Skeletal muscle tissue (tissue), 4 donors: ENCODE data around the gene FLT1. TPM values are rescaled to one million over a fixed set of nuclear protein-coding genes. Genes with fewer than 3 reads are reported as not detected.

Source experiments
- H3K27ac ChIP-seq: one replicate; pipeline ENCODE4 v1.7.0; 2013; ENCODE audit warnings: mild to moderate bottlenecking, low read depth, low read length, inconsistent platforms
- H3K27me3 ChIP-seq, 3 donors: one replicate each; pipeline ENCODE4 v1.7.0; 2013; ENCODE audit warnings: low read length in 3 of 3; ENCODE audit not compliant: control insufficient read depth in 3 of 3, insufficient read depth in 3 of 3
- H3K36me3 ChIP-seq, 3 donors: one replicate each; pipeline ENCODE4 v1.7.0; 2013; ENCODE audit warnings: low read length in 3 of 3; ENCODE audit not compliant: control insufficient read depth in 3 of 3, insufficient read depth in 3 of 3
- H3K4me1 ChIP-seq, 3 donors: one replicate each; pipeline ENCODE4 v1.7.0; 2013; ENCODE audit warnings: low read length in 3 of 3, mild to moderate bottlenecking in 3 of 3; ENCODE audit not compliant: control insufficient read depth in 3 of 3, insufficient read depth in 3 of 3
- H3K4me3 ChIP-seq, 3 donors: one replicate each; pipeline ENCODE4 v1.7.0; 2013; ENCODE audit warnings: low read length in 3 of 3
- H3K9ac ChIP-seq, 3 donors: one replicate each; pipeline ENCODE4 v1.7.0; 2013; ENCODE audit warnings: low read length in 3 of 3, mild to moderate bottlenecking in 3 of 3, moderate library complexity in 2 of 3, low read depth in 1 of 3
- H3K9me3 ChIP-seq, 3 donors: one replicate each; pipeline ENCODE4 v1.7.0; 2013; ENCODE audit warnings: low read length in 3 of 3; ENCODE audit not compliant: control insufficient read depth in 3 of 3
- total RNA-seq: library from RNA; depleted of rRNA; stranded (reverse); fragments of >200 nt; gene quantifications from one replicate; pipeline ENCODE4 v1.2.3, GENCODE V29; 2014
- donor health status: Osteomylitis.

FLT1 gene
- total RNA-seq, 1 donor from 2014 or later, result 13.0 TPM

DNA sequence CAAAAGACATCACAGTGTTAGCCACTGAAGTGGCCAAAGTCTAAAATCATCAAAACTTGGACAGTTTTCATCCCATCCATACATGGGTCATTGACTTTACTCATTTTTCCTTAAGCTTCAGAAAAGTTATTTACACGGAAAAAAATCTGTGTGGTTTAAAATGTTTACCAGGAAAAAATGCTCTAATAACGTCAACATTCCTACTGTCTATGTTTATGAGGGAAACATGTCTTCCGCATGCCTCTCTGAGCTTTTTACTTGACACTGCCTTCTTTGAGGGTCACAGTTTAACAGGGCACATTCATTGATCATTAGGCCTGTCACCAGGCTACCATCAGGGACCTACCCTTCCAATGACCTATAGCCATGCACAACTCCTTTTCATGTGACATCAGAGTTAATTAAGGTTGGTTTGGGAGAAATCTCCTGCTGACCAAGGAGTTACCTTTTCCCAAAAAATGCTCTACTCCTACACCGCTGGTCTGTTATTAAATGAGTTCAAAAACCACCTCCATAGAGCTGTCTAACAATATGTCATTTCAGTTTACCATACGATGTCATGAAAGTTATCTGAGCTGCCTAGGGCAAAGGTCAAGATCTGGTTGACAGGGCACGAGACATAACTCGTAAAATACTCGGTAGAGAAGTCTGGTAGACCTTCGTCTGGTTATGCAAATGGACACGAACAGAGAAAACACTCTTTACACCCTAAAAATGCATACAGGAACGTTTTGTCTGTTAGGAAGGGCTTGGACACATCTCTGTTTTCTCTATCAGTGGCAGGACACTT is 17.8 kb downstream of the FLT1 start:
- H3K4me3 ChIP-seq, result no peak overlapping the region
- H3K27ac ChIP-seq, result no peak overlapping the region
- H3K36me3 ChIP-seq, result no peaks in the 10 kb centered on the region
- no peaks in the 10 kb centered on the region for H3K9me3 ChIP-seq
- no peaks in the 10 kb centered on the region for H3K4me1 ChIP-seq
- no peak overlapping the region for H3K9ac ChIP-seq
- peaks cover 0 to 2% (median 0%) of the 10 kb centered on the region in 3 donors for H3K27me3 ChIP-seq

GRCh38 chr13:28475916-28476725 is 18.8 kb downstream of the FLT1 start:
- no peak overlapping the region for H3K27ac ChIP-seq
- H3K36me3 ChIP-seq, result no peaks in the 10 kb centered on the region
- H3K9me3 ChIP-seq, result no peaks in the 10 kb centered on the region
- no peak overlapping the region for H3K4me3 ChIP-seq
- H3K9ac ChIP-seq, result no peak overlapping the region
- H3K27me3 ChIP-seq, result peaks cover 0 to 2% (median 0%) of the 10 kb centered on the region in 3 donors
- no peaks in the 10 kb centered on the region for H3K4me1 ChIP-seq

- no peak overlapping the region for H3K27ac ChIP-seq
- H3K9me3 ChIP-seq, result no peaks in the 10 kb centered on the region
- no peaks in the 10 kb centered on the region for H3K4me1 ChIP-seq
- no peaks in the 10 kb centered on the region for H3K36me3 ChIP-seq
- no peak overlapping the region for H3K4me3 ChIP-seq
- H3K9ac ChIP-seq, result no peak overlapping the region
- H3K27me3 ChIP-seq, result peaks cover 0 to 2% (median 0%) of the 10 kb centered on the region in 3 donors
These were observed 20.3 kb downstream of the FLT1 start for GRCh38 chr13:28474491-28475134.

GRCh38 chr13:28473044-28473443 is 21.9 kb downstream of the FLT1 start:
- no peak overlapping the region for H3K4me3 ChIP-seq
- no peaks in the 10 kb centered on the region for H3K36me3 ChIP-seq
- H3K9me3 ChIP-seq, result no peaks in the 10 kb centered on the region
- H3K27me3 ChIP-seq, result peaks cover 0 to 2% (median 0%) of the 10 kb centered on the region in 3 donors
- H3K27ac ChIP-seq, result no peak overlapping the region
- H3K9ac ChIP-seq, result no peak overlapping the region
- no peaks in the 10 kb centered on the region for H3K4me1 ChIP-seq

DNA sequence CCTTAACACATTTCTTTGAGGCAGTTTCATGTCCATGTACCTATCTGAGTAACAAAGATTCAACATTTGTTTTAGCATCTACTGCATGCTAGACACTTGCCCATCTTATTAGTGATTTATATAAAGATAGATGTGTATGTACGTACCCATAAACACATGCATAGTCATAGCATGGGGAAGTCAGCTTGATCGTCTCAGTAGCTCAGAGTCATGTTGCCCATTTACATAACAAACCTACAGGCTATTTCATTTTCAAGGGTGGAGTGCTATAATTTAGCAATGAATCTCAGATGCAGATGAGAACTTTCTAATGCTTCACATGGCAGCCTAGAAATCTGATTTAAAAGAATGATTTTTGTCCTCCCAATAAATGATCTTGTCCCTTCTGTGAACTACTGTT is 23.5 kb downstream of the FLT1 start:
- Histone ChIP-seq H3K27ac (no peak overlapping the region), H3K4me1 (no peaks in the 10 kb centered on the region), H3K27me3 (no peaks in the 10 kb centered on the region), H3K9me3 (no peaks in the 10 kb centered on the region), H3K9ac (no peak overlapping the region), H3K4me3 (no peak overlapping the region), H3K36me3 (no peaks in the 10 kb centered on the region)

- Histone ChIP-seq H3K27ac (no peak overlapping the region), H3K36me3 (no peaks in the 10 kb centered on the region), H3K9me3 (no peaks in the 10 kb centered on the region), H3K4me1 (no peaks in the 10 kb centered on the region), H3K9ac (no peak overlapping the region), H3K4me3 (no peak overlapping the region), H3K27me3 (no peaks in the 10 kb centered on the region)
These were observed 24.6 kb downstream of the FLT1 start for GRCh38 chr13:28470296-28470695.

DNA sequence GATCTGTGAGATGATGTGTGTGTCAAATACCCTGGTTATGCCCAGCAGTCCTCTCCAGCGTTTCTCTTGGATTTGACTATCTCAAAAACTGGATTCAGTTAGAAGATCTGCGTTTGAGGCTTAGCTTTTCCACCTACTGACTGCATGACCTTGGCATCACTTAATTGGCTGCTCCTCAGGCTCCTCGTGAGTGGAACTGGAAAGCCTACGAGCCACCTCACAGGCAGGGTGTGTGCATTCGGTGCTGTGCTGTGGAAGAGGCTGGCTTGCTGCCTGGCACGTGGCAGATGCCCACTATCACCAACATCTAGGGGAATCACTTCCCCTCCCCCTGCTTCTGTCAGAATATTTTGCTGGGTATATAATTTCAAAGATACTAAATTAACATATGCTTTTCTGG is 25.6 kb downstream of the FLT1 start:
- H3K36me3 ChIP-seq, result no peaks in the 10 kb centered on the region
- H3K4me1 ChIP-seq, result no peaks in the 10 kb centered on the region
- H3K9me3 ChIP-seq, result no peaks in the 10 kb centered on the region
- H3K27ac ChIP-seq, result no peak overlapping the region
- no peaks in the 10 kb centered on the region for H3K27me3 ChIP-seq
- H3K9ac ChIP-seq, result no peak overlapping the region
- H3K4me3 ChIP-seq, result no peak overlapping the region

- Histone ChIP-seq H3K36me3 (no peaks in the 10 kb centered on the region), H3K27me3 (no peaks in the 10 kb centered on the region), H3K4me1 (no peaks in the 10 kb centered on the region), H3K27ac (no peak overlapping the region), H3K9ac (no peak overlapping the region), H3K4me3 (no peak overlapping the region), H3K9me3 (no peaks in the 10 kb centered on the region)
These were observed 26.7 kb downstream of the FLT1 start for GRCh38 chr13:28468023-28468915.

DNA sequence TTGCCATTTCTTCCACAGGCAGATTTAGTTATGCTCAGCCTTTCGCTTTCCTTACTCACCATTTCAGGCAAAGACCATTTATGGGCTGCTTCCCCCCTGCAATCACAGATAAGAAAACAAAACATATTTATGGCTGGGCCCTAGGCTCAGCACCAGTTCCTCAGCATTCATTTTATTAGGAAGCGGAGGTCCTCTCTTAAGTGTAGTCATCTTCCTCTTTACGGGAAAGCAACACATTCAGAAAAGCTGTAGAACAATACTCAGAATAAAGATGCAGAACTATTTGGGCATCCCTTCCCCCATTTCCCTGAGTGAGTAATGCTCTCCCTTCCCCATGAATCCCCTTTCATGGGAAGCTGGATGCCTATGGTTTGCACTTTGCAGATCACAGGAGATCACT is 27.9 kb downstream of the FLT1 start:
- no peak overlapping the region for H3K27ac ChIP-seq
- H3K9me3 ChIP-seq, result no peaks in the 10 kb centered on the region
- H3K4me1 ChIP-seq, result no peaks in the 10 kb centered on the region
- H3K9ac ChIP-seq, result no peak overlapping the region
- H3K27me3 ChIP-seq, result no peaks in the 10 kb centered on the region
- H3K4me3 ChIP-seq, result no peak overlapping the region
- no peaks in the 10 kb centered on the region for H3K36me3 ChIP-seq
